ENCODE data around the gene SMIM43. TPM values are rescaled to one million over a fixed set of nuclear protein-coding genes. Genes with fewer than 3 reads are reported as not detected.

Gene SMIM43
- total RNA-seq, 1 experiment from 2014 or later, result 1.2 TPM

- Histone ChIP-seq H3K23ac (ENCODE audit: insufficient read length, low read depth, low read length) (no peak overlapping the region), H2AFZ (ENCODE audit: low read length) (no peak overlapping the region), H3K14ac (ENCODE audit: insufficient read depth, low read length) (no peak overlapping the region), H3K56ac (ENCODE audit: insufficient read length, low read depth, low read length) (no peak overlapping the region), H3K4me1 (ENCODE audit: insufficient read depth, low read length) (no peaks in the 10 kb centered on the region; the same call in 1 of the 2 replicates), H3K9ac (ENCODE audit: extremely low read depth, insufficient read length, low read length) (no peak overlapping the region), H3K79me2 (ENCODE audit: insufficient read depth, low read length) (no peaks in the 10 kb centered on the region), H2BK12ac (ENCODE audit: insufficient read length, low read depth, low read length) (no peak overlapping the region), H2BK20ac (ENCODE audit: low read depth, low read length, poor library complexity, severe bottlenecking) (no peak overlapping the region), H4K8ac (replicated peaks; ENCODE audit: insufficient read length, low read depth, low read length) (no peak overlapping the region), H4K20me1 (ENCODE audit: control insufficient read depth, insufficient read depth, insufficient read length) (no peaks in the 10 kb centered on the region), H2AK5ac (ENCODE audit: insufficient read length, low read length) (no peak overlapping the region), H3K4ac (ENCODE audit: low read depth, low read length) (no peak overlapping the region), H3K4me2 (ENCODE audit: insufficient read depth, insufficient read length, low read length) (no peak overlapping the region), H3K79me1 (ENCODE audit: insufficient read depth, low read depth, low read length, poor library complexity, severe bottlenecking) (no peaks in the 10 kb centered on the region), H3K27ac (ENCODE audit: insufficient read length, low read depth, low read length) (no peak overlapping the region), H3K18ac (ENCODE audit: insufficient read length, low read depth, low read length) (no peak overlapping the region), H2BK15ac (ENCODE audit: low read depth, low read length) (no peak overlapping the region), H4K5ac (ENCODE audit: insufficient read length, low read depth, low read length) (no peak overlapping the region), H4K91ac (ENCODE audit: insufficient read length, low read depth, low read length) (no peak overlapping the region), H3K27me3 (ENCODE audit: insufficient read depth, low read length) (no peaks in the 10 kb centered on the region), H2BK120ac (ENCODE audit: low read depth, low read length, poor library complexity, severe bottlenecking) (no peak overlapping the region), H3K9me3 (ENCODE audit: control insufficient read depth, low read depth, low read length) (no peaks in the 10 kb centered on the region), H3T11ph (ENCODE audit: low read length) (no peak overlapping the region), H3K23me2 (ENCODE audit: insufficient read length, low read depth, low read length, poor library complexity, severe bottlenecking) (no peaks in the 10 kb centered on the region), H2BK5ac (ENCODE audit: insufficient read length, low read length) (no peak overlapping the region)
- Mint-ChIP-seq H3K36me3 (ENCODE audit: insufficient read depth in 1 of 3, low read depth in 3 of 3) (no peaks in the 10 kb centered on the region), H3K9me3 (no peaks in the 10 kb centered on the region), H3K4me3 (no peak overlapping the region), H3K4me1 (peaks cover 6 to 7% of the 10 kb centered on the region in 2 experiments), H3K27ac (no peak overlapping the region; a peak in 1 of 7 replicates), H3K27me3 (ENCODE audit: low read depth) (no peaks in the 10 kb centered on the region)
- no peak for DNase-seq
- no peak for TF ChIP-seq CTCF (conservative IDR thresholded peaks at IDR 0.05)
- no CpG with 5 or more reads among the region's 4 CpGs for WGBS (ENCODE audit: extremely low coverage, insufficient read length, low lambda C conversion rate)
These were observed 47.2 kb downstream of the SMIM43 start for GRCh38 chr4:121717680-121718237.

Measured in H9 (cell line).